AG09319 (cell line): ENCODE measurements around the gene SSU72.
"Not testable (repeated sequence)": the region's sequence is repeated elsewhere in the genome, so short reads cannot be mapped to it uniquely, and the experiment has no call there.

ENCODE experiments used
- DNase-seq: peaks from one replicate; pipeline ENCODE4 v3.0.0-alpha.2; 2010; ENCODE audit warnings: low read depth; ENCODE audit errors: extremely low read depth
- CTCF ChIP-seq: IDR thresholded peaks from 2 replicates; pipeline ENCODE4 v1.5.1; 2011; ENCODE audit warnings: low read depth, mild to moderate bottlenecking, inconsistent platforms, low read length, moderate library complexity

Gene SSU72

DNA sequence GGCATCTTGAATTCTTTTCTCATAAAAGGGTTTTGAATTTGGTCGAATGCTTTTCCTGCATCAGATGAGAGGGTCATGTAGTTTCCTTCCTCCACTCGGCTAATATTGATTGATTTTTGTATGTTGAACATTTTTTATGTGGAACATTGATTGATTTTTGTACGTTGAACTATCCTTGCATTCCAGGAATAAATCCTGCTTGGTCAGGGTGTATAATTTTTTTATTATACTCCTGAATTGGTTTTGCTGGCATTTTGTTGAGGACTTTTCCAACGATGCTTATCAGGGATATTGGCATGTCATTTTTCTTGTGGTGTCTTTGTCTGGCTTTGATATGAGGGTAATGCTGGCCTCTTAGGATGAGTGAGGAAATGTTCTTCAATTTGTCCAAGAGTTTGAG lies 42.7 kb downstream of the SSU72 start:
- TF ChIP-seq CTCF = no peak
- no peak for DNase-seq

- DNase-seq = no peak
- no peak for TF ChIP-seq CTCF
Measured at GRCh38 chr1:1529936-1530335, 44.7 kb downstream of the SSU72 start.

GRCh38 chr1:1529321-1529720 lies 45.3 kb downstream of the SSU72 start:
- no peak for DNase-seq
- TF ChIP-seq CTCF = no peak

DNA sequence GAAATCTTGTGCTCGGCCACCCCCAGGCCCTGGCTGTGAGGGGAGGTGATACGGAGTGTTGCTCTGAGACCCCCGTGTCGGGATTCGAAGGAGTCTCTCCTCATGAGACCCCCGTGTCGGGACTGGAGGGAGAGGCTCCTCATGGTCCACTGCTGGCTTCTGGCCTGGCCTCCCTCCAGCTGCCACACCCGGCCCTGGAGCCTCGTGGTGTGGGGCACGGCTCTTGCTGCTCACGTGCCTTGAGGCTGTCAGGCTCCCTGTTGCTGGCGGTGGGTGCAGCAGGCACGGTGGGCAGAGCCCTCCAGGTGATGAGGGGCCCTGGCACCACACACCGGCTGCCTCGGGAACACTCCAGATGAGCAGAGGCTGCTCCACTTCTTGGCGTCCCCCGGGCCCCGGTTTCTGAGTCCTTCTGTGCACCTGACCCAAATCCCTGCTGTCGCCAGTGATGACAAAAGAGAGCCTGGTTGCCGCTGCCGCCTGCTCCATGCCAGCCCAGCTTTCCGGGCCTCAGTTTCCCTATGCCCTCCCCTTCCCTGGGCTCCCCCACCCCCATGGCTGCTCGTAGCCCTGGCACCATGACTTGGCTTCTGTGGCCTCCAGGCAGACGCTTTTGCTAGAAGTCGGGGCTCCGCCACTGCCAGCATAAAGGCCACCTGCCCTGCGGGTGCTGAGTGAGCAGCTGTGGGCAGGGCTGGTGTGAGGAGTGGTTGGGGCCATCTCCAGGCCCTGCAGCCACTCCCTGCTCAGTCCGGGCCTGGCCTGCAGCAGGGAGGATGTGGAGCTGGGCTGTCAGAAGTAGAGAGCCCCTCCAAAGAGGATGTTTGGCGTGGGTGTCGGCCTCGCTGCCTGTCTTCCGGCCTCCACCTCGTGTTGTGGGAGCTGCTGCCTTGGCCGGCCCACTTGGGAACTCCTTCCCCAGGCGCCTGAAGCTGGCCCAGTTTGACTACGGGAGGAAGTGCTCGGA lies 46.1 kb downstream of the SSU72 start:
- TF ChIP-seq CTCF = no peak
- no peak for DNase-seq

GRCh38 chr1:1527092-1527816 lies 47.4 kb downstream of the SSU72 start:
- no peak for TF ChIP-seq CTCF
- no peak for DNase-seq

GRCh38 chr1:1526476-1526875 lies 48.2 kb downstream of the SSU72 start:
- DNase-seq = not testable (repeated sequence)

- not testable (repeated sequence) for DNase-seq
Measured at GRCh38 chr1:1524750-1525383, 49.8 kb downstream of the SSU72 start.

- DNase-seq = not testable (repeated sequence)
Measured at GRCh38 chr1:1523651-1524050, 51.0 kb downstream of the SSU72 start.

DNA sequence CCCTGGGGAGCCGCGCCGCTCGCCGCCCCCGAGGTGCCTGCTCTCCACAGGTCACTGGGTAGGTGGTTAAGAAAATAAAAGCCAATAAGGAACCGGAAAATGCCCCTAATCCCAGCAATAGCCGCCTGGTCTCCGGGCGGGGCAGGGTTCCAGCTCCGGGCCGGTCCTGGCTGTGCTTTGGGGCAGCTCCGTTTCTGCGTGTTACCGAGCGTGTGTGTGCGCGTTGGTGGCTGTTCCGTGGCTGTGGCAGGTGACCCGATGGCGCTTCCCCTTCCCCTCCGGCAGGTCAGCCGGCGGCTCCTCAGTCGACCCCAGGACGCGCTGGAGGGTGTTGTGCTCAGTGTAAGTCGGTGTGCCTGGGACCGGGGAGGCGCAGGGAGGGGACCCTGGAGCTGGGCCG lies 51.4 kb downstream of the SSU72 start:
- DNase-seq = not testable (repeated sequence)

DNA sequence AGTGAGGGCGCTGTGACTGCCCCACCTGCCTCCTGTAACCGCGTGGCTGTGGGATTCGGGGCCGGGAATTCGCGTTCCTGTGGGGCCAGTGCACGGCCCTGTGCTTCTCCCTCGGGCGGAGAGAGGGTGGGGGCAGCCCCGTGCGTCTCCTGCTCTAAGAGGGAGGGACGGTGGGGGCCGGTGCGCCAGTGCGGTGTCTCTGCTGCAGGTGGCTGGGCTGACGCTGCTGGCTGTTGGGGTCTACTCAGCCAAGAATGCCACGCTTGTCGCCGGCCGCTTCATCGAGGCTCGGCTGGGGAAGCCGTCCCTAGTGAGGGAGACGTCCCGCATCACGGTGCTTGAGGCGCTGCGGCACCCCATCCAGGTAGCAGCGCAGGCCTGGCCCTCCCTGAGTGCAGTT lies 52.1 kb downstream of the SSU72 start:
- DNase-seq = not testable (repeated sequence)
